Effector memory CD8-positive, alpha-beta T cell (primary cell): Measurements from ENCODE around the gene LCAT.

Experiments
- ATAC-seq: fragments of 150-1000 bp; cut with Tn5 transposase; replicated peaks from 2 replicates; pipeline ENCODE4 v1.10.0; 2021; ENCODE audit warnings: mild to moderate bottlenecking, moderate library complexity
- DNase-seq, 3 experiments: peaks; one replicate each; pipeline ENCODE4 v3.0.0; 2021
- H3K27ac Mint-ChIP-seq, 2 donors: one replicate each; pipeline ENCODE4 v1.8.0; 2022; ENCODE audit warnings: mild to moderate bottlenecking in 2 of 2, mixed read lengths in 2 of 2, moderate library complexity in 2 of 2
- H3K27me3 Mint-ChIP-seq, 2 donors: one replicate each; pipeline ENCODE4 v1.8.0; 2022; ENCODE audit warnings: mixed read lengths in 2 of 2
- H3K36me3 Mint-ChIP-seq: one replicate; pipeline ENCODE4 v1.8.0; 2022; ENCODE audit warnings: mild to moderate bottlenecking, moderate library complexity, mixed read lengths; ENCODE audit not compliant: insufficient read depth
- H3K4me1 Mint-ChIP-seq, 2 donors: one replicate each; pipeline ENCODE4 v1.8.0; 2022; ENCODE audit warnings: low read depth in 2 of 2, mixed read lengths in 2 of 2
- H3K4me3 Mint-ChIP-seq, 2 donors: one replicate each; pipeline ENCODE4 v1.8.0; 2022; ENCODE audit warnings: mild to moderate bottlenecking in 2 of 2, mixed read lengths in 2 of 2, moderate library complexity in 2 of 2
- H3K9me3 Mint-ChIP-seq, 2 donors: one replicate each; pipeline ENCODE4 v1.8.0; 2022; ENCODE audit warnings: mixed read lengths in 2 of 2

LCAT gene

DNA sequence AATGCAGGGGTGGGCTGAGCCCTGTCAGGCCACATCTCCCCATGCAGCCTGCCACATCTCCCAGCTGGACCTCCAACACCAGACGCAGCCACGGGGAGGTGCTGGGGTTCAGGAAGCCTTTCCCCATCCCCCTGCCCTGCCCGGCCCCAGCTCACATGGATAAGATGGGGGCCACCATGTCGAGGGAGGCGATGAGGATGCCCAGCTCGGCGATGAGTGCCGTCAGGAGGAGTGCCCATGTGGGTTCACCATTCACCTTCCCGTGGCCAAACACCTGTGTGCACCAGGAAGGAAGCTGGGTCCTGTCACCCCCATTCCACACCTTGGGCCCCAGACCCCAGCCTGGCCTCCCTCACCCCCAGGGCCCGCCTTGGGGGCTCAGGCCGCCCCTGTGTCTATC is 5.7 kb upstream of the LCAT start:
- Mint-ChIP-seq H3K27me3 (no peaks in the 10 kb centered on the region), H3K36me3 (peaks cover 16% of the 10 kb centered on the region)

DNA sequence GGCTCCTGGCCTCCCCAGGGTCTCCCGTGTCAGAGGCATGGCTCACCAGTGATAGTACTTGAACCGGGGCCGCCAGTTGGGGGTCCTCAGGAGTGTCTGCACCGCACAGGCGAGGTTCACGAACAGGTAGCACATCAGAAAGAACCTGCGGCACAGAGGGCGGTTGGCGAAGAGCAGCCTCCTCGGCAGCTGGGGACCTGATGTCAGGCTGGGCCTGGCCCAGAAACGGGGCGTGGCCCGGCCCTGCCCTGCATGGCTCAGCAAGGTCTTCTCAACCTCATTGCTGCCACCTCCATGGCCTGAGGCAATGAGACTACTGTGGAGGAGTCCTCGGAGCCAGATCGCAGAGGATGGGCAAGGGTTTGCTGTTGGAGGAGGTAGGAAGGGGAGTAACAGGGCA is 4.1 kb upstream of the LCAT start:
- Mint-ChIP-seq H3K9me3 (no peaks in the 10 kb centered on the region), H3K4me3 (no peak overlapping the region)

More for the DNA sequence above, 5.7 kb upstream of the LCAT start:
- no peak for ATAC-seq
- H3K4me3 Mint-ChIP-seq = no peak overlapping the region
- H3K27ac Mint-ChIP-seq = no peak overlapping the region
- H3K9me3 Mint-ChIP-seq = no peaks in the 10 kb centered on the region
- no peak for DNase-seq
- peaks cover 0 to 5% of the 10 kb centered on the region in 2 donors for H3K4me1 Mint-ChIP-seq

DNA sequence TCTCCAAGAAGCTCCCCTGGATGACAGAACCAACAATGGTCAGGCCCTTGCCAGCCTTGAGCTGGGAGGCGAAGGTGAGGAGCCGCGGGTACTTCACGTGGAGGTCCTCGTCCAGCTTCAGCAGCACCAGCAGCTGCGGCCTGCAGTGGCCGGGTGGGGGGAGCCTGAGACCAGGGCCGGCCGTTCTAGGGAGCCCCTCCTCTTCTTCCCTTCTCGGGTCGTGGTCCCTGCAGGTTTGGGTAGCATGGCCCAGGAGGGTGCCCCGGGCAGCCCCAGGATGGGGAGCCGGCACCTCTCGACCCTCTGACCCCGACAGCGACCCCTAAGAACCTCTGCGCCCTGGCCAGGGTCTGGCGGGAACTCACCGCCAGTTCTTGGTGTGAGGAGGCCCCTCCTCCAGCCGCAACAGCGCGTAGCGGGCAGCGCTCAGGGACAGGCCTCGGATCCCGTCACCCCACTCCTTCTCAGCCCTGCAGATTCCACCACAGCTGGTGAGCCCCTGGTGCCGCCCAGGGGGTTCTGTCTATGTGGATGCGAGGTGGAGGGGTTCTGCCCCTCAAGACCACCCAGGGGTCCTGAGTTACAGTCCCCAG is 3.1 kb upstream of the LCAT start:
- no peak overlapping the region for H3K4me3 Mint-ChIP-seq
- H3K4me1 Mint-ChIP-seq = peaks cover 3 to 7% of the 10 kb centered on the region in 2 donors

More for the DNA sequence above, 4.1 kb upstream of the LCAT start:
- Mint-ChIP-seq H3K36me3 (peaks cover 16% of the 10 kb centered on the region), H3K4me1 (peaks cover 0 to 5% of the 10 kb centered on the region in 2 donors), H3K27me3 (no peaks in the 10 kb centered on the region), H3K27ac (peak overlapping the region; percentile 31 to 90)
- ATAC-seq = no peak
- no peak for DNase-seq

DNA sequence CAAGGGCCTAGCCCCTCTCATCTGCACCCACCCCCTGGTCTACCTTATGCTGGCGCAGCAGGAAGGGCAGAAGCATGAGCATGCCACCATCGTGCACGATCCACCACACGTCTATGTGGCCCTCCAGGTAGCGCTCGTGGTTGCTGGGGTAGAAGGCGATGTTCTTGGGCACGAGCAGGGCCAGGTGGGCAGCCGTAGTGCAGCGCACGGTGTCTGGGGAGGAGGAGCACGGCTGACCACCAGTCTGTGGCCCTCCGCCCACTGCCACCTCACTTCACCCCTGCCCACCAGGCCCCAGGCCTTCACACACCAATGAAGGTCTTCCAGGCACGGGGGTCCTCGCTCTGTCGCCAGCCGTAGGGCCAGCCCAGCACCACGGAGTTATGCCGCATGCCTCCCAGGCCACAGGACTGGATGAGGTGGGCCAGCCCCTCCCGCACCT is 2.2 kb upstream of the LCAT start:
- no peaks in the 10 kb centered on the region for H3K9me3 Mint-ChIP-seq
- H3K27ac Mint-ChIP-seq = no peak overlapping the region
- peaks cover 10 to 12% of the 10 kb centered on the region in 2 donors for H3K4me1 Mint-ChIP-seq
- H3K36me3 Mint-ChIP-seq = peaks cover 12% of the 10 kb centered on the region
- no peak overlapping the region for H3K4me3 Mint-ChIP-seq
- DNase-seq (no peak), ATAC-seq (no peak)
- no peaks in the 10 kb centered on the region for H3K27me3 Mint-ChIP-seq

More for the DNA sequence above, 3.1 kb upstream of the LCAT start:
- ATAC-seq = no peak
- no peaks in the 10 kb centered on the region for H3K27me3 Mint-ChIP-seq
- peak overlapping the region in 1 of 2 donors; percentile 90 for H3K27ac Mint-ChIP-seq
- DNase-seq = no peak
- peaks cover 16% of the 10 kb centered on the region for H3K36me3 Mint-ChIP-seq
- no peaks in the 10 kb centered on the region for H3K9me3 Mint-ChIP-seq

DNA sequence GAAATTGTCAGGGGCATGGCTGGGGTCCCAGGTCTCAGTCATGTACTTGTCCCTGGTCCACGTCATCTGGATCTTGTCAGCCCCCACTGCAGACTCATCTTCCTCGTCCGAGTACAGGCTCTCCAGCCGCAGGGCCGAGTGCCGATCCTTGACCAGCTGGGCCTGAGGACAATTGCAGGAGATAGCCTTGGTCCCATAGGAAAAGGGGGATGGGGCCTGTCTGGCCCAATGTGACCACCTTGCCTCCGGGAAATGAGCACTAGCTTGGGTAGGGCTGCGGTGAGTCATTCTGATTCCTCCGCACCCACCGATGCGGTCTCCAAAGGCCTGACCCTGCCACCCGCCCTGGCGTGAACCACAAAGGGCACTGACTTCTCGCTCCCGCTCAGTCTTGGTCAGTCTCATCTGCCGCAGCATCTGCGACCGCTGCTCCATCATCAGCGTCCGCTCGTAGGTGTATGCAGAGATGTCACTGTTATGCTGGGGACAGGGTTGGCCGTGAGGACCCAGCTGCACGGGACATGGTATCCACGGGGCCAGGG is 1.5 kb upstream of the LCAT start:
- peaks cover 10 to 12% of the 10 kb centered on the region in 2 donors for H3K4me1 Mint-ChIP-seq
- H3K27ac Mint-ChIP-seq = no peak overlapping the region
- no peaks in the 10 kb centered on the region for H3K27me3 Mint-ChIP-seq
- no peaks in the 10 kb centered on the region for H3K9me3 Mint-ChIP-seq
- peaks cover 9% of the 10 kb centered on the region for H3K36me3 Mint-ChIP-seq
- H3K4me3 Mint-ChIP-seq = no peak overlapping the region
- no peak for DNase-seq
- ATAC-seq = no peak

DNA sequence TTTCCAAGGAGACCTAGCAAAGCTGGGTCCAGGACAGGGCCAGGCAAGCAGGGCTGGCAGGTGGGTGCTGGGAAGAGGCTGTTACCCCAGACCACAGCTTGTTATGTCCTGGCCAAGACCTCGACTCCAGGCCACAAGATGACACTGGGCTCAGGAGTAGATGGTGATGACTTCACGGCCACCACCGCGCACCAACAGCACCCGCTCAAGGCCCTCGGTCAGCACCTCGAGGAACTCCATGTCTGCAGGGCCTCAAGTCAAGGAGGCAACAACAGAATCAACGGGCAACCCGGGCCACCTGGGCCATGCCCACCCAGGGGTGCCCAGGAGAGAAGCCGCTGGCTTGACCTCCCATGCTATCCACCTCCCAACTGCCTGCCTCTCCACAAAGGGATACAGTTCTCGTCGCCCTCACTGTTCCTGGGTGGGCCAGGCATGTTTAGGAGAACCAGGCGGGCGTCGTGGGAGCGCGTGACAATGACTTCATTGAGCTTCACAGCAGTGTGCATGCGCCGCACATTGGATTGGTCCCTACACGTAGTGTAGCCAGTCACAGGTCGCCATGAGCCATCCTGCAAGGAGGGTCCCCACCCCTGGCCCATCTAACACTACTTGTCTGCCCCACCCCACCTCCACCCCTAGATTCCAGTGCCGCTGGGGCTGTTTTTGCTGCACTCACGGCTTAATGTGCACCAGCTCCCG is 921 bp upstream of the LCAT start:
- DNase-seq = no peak
- Mint-ChIP-seq H3K27me3 (no peaks in the 10 kb centered on the region), H3K36me3 (peaks cover 3% of the 10 kb centered on the region), H3K27ac (peak overlapping the region in 1 of 2 donors; percentile 66), H3K4me1 (peaks cover 15 to 17% of the 10 kb centered on the region in 2 donors), H3K9me3 (no peaks in the 10 kb centered on the region), H3K4me3 (no peak overlapping the region)
- no peak for ATAC-seq

DNA sequence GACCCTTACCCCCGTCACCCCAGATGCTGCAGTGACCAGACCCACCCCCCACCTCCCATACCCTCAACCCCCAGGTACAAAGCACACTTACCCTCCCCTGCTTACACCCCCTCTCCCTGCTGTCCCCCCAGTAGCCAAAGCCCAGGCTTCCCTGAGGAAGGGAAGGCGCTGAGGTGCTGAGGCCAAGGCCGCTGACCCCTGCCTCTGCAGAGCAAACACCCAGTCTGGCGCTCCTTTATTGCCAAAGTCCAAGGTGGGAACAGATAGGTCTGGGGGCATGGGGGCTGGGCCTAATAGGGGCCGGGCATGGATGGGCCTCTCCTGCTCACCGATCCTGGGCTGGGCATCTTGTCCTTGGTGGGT is 683 bp downstream of the LCAT start:
- H3K4me3 Mint-ChIP-seq = no peak overlapping the region
- DNase-seq = no peak
- peak overlapping the region in 1 of 2 donors; percentile 65 for H3K27ac Mint-ChIP-seq
- H3K9me3 Mint-ChIP-seq = no peaks in the 10 kb centered on the region
- peaks cover 2% of the 10 kb centered on the region for H3K36me3 Mint-ChIP-seq
- peaks cover 19 to 20% of the 10 kb centered on the region in 2 donors for H3K4me1 Mint-ChIP-seq
- no peak for ATAC-seq
- H3K27me3 Mint-ChIP-seq = no peaks in the 10 kb centered on the region

DNA sequence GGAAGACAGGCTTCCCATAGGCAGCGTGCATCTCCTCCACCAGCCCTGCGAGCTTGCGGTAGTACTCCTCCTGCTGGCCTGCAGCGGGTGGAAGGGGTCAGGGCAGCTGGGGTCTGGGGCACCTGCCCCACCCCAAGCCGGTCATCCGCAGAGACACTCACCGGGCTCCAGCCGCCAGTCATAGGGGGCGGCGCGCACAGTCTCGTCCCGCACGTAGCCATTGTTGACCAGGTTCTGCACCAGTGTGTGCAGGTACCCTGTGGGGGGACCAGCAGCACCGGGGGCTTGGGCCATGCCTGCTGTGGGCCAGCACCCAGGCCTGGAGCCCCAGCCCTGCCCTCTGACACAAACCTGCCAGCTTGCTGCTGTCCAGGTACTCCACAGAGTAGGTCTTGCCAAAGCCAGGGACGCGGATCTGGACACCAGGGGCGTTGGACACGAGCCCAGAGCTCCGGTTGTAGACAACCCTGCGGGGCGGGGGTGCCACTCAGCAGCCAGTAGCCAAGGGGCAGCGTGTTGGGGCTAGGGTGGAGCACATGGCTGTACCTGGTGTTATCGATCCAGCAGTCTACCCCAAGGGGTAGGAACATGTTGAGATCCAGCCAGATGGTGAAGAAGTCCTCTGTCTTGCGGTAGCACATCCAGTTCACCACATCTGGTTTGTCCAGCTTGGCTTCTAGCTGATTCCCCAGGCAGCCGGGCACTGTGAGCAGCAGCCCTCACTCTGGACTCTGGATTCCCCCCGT is 1.2 kb downstream of the LCAT start:
- Mint-ChIP-seq H3K9me3 (no peaks in the 10 kb centered on the region), H3K4me3 (no peak overlapping the region), H3K36me3 (no peaks in the 10 kb centered on the region), H3K27ac (peak overlapping the region in 1 of 2 donors; percentile 65), H3K4me1 (peaks cover 19% of the 10 kb centered on the region in 2 donors), H3K27me3 (no peaks in the 10 kb centered on the region)
- ATAC-seq = no peak
- no peak for DNase-seq

DNA sequence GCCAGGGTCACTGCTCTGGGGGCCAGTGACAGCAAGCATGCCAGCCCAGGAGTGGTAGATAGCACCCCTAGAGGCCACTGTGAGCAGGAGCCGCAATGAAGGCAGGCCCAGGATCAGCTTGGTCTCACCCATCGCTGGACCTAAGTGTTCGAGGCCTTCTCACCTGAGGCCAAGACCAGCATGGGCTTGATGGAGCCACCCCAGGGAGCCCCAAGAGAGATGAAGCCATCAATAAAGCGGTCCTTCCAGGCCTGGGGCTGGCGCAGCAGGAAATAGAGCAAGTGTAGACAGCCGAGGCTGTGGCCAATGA is 1.8 kb downstream of the LCAT start:
- DNase-seq = no peak
- no peaks in the 10 kb centered on the region for H3K36me3 Mint-ChIP-seq
- no peaks in the 10 kb centered on the region for H3K9me3 Mint-ChIP-seq
- H3K27ac Mint-ChIP-seq = peak overlapping the region in 1 of 2 donors; percentile 87
- peak; percentile 59 for ATAC-seq
- no peaks in the 10 kb centered on the region for H3K27me3 Mint-ChIP-seq
- peaks cover 23% of the 10 kb centered on the region in 2 donors for H3K4me1 Mint-ChIP-seq
- H3K4me3 Mint-ChIP-seq = no peak overlapping the region

DNA sequence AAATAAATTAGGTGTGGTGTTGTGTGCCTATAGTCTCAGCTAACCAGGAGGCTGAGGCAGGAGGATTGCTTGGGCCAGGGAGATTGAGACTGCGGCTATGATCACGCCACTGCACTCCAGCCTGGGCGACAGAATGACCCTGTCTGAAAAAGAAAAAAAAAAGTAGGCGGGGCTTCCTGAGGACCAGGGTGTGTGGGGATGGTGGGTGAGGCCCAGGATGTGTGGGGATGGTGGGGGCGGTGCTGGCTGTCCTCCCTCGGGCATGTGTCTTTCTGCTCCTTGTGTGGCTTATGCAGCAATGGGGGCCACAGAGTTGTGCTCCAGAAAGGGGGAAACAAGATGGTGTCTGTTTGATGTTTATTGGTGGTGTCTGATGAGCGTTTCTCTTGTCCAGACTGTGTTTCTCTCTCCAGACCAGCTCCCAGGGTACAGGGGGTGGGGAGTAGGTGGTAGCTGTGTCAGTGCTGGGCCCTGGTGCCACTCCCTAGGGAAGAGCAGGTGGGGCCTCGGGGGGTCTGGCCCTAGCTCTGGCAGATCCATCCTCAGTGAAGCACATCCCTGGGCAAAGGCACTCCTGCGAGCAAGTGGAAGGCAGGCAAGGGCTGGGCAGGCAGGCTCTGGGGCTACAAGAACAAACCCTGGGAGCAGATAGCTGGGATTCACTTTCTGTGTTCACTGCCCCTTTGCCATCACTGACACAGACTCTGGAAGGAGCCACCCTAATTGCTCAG is 2.3 kb downstream of the LCAT start:
- ATAC-seq = no peak
- Mint-ChIP-seq H3K9me3 (no peaks in the 10 kb centered on the region), H3K4me3 (no peak overlapping the region), H3K27me3 (no peaks in the 10 kb centered on the region), H3K27ac (peak overlapping the region in 1 of 2 donors; percentile 87), H3K36me3 (peaks cover 3% of the 10 kb centered on the region), H3K4me1 (peaks cover 27 to 28% of the 10 kb centered on the region in 2 donors)
- DNase-seq = no peak

DNA sequence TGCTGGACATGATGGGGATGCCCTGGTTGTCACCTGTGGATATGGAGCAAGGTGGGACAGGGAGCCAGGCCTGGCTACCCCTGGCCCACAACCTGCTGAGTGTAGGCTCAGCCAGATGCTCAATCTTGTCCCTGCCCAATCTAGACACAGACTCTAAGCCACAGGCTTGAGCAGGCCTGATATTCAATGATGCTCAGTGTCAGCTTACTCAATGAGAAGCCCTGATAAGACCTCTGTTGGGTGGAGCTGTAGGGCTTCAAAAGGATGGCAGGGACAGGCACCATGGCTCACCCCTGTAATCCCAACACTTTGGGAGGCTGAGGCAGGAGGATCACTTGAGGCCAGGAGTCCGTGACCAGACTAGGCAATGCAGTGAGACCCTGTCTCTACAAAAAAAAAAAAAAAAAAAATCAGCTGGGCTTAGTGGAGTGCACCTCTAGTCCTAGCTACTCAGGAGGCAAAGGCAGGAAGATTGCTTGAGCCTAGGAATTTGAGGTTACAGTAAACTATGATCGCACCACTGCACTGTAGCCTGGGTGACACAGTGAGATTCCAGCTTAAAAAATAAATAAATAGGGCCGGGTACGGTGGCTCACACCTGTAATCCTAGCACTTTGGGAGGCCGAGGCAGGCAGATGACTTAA is 3.4 kb downstream of the LCAT start:
- DNase-seq (no peak), ATAC-seq (no peak)
- Mint-ChIP-seq H3K9me3 (no peaks in the 10 kb centered on the region), H3K27ac (peak overlapping the region; percentile 62 to 87), H3K27me3 (no peaks in the 10 kb centered on the region), H3K36me3 (peaks cover 13% of the 10 kb centered on the region), H3K4me3 (no peak overlapping the region), H3K4me1 (peaks cover 29 to 32% of the 10 kb centered on the region in 2 donors)

DNA sequence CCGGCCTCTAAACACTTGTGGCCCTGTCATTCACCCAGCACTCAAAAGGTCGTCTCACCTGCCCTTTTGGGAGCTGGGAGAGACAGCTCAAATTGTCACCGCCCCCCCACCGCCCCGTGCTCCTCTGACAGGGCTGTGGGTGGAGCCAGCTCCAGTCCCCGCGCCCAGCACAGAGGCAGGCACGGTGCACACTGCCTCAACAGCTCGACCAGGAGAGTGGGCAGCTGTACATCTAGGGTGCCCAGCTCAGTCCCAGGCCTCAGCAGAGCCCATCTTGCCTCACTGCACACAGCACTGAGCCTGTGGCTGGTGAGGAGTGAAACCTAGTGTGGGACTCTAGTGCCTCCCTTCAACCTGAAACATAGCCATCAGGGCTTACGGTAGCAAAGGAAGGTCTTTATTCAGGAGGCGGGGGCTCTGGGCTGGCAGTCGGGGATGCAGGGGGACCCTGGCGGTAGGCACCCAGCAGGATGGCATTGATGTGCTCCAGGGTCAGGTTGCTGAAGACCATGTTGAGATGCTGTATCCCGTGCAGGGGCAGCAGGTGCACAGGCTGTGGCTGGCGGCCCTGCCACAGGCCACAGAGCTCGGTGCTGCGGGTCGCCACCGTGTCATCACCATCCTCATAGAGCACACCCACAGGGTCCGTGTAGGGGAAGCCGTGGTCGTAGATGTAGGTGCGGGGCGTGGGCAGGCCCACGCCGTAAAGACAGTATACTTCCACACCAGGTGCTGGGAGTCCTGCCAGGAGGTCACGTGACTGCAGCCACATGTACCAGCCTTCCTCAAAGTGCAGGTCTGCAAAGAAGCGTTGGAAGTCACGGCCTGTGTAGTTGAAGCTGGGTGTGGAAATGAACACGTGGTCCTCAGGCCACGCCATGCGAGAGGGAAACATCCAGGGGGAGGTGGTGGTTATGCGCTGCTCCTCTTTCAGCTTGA is 4.1 kb downstream of the LCAT start:
- H3K4me1 Mint-ChIP-seq = peaks cover 36 to 40% of the 10 kb centered on the region in 2 donors
- peak overlapping the region in 1 of 2 donors; percentile 57 for H3K4me3 Mint-ChIP-seq
- ATAC-seq (no peak), DNase-seq (peak in 1 of 3 experiments; percentile 10)
- H3K9me3 Mint-ChIP-seq = no peaks in the 10 kb centered on the region
- H3K27ac Mint-ChIP-seq = peak overlapping the region; percentile 62 to 87
- H3K27me3 Mint-ChIP-seq = no peaks in the 10 kb centered on the region
- peaks cover 21% of the 10 kb centered on the region for H3K36me3 Mint-ChIP-seq
